ENCODE measurements around the gene DNAH1.

The DNAH1 gene

GRCh38 chr3:52357151-52358080 lies 41.3 kb downstream of the DNAH1 start:
- no peak for DNase-seq (ENCODE audit: low spot score)

GRCh38 chr3:52358362-52358940 lies 42.3 kb downstream of the DNAH1 start:
- DNase-seq (ENCODE audit: low spot score), result no peak

GRCh38 chr3:52359116-52359855 lies 43.2 kb downstream of the DNAH1 start:
- DNase-seq (ENCODE audit: low spot score), result no peak

- DNase-seq (ENCODE audit: low spot score), result no peak
Observed at GRCh38 chr3:52361011-52361410, 44.9 kb downstream of the DNAH1 start.

GRCh38 chr3:52361454-52361853 lies 45.3 kb downstream of the DNAH1 start:
- no peak for DNase-seq (ENCODE audit: low spot score)

- DNase-seq (ENCODE audit: low spot score), result no peak
Observed at GRCh38 chr3:52361898-52362297, 45.8 kb downstream of the DNAH1 start.

GRCh38 chr3:52364322-52365035 lies 48.4 kb downstream of the DNAH1 start:
- DNase-seq (ENCODE audit: low spot score), result no peak

GRCh38 chr3:52366527-52366926 lies 50.4 kb downstream of the DNAH1 start:
- no peak for DNase-seq (ENCODE audit: low spot score)

GRCh38 chr3:52367891-52368880 lies 52.1 kb downstream of the DNAH1 start:
- no peak for DNase-seq (ENCODE audit: low spot score)

GRCh38 chr3:52370531-52370930 lies 54.4 kb downstream of the DNAH1 start:
- no peak for DNase-seq (ENCODE audit: low spot score)

- DNase-seq (ENCODE audit: low spot score), result no peak
Observed at GRCh38 chr3:52372822-52373504, 56.8 kb downstream of the DNAH1 start.

GRCh38 chr3:52373676-52374075 lies 57.6 kb downstream of the DNAH1 start:
- DNase-seq (ENCODE audit: low spot score), result no peak

GRCh38 chr3:52374173-52374572 lies 58.1 kb downstream of the DNAH1 start:
- DNase-seq (ENCODE audit: low spot score), result no peak

- no peak for DNase-seq (ENCODE audit: low spot score)
Observed at GRCh38 chr3:52379610-52380009, 63.5 kb downstream of the DNAH1 start.

- no peak for DNase-seq (ENCODE audit: low spot score)
Observed at GRCh38 chr3:52380023-52380422, 63.9 kb downstream of the DNAH1 start.

GRCh38 chr3:52381623-52382022 lies 65.5 kb downstream of the DNAH1 start:
- DNase-seq (ENCODE audit: low spot score), result no peak

- no peak for DNase-seq (ENCODE audit: low spot score)
Observed at GRCh38 chr3:52383446-52383845, 67.3 kb downstream of the DNAH1 start.

- no peak for DNase-seq (ENCODE audit: low spot score)
Observed at GRCh38 chr3:52384019-52384761, 68.1 kb downstream of the DNAH1 start.

GRCh38 chr3:52385157-52385556 lies 69.0 kb downstream of the DNAH1 start:
- peak; percentile 36 for DNase-seq (ENCODE audit: low spot score)

- DNase-seq (ENCODE audit: low spot score), result no peak
Observed at GRCh38 chr3:52387481-52387880, 71.4 kb downstream of the DNAH1 start.

Measured in kidney tubule cell (primary cell).